Measurements from ENCODE around the gene THSD4.

THSD4 gene

GRCh38 chr15:71469413-71469812 is 354.1 kb downstream of the THSD4 start:
- DNase-seq = no peak

GRCh38 chr15:71471347-71471746 is 356.1 kb downstream of the THSD4 start:
- DNase-seq = no peak

DNA sequence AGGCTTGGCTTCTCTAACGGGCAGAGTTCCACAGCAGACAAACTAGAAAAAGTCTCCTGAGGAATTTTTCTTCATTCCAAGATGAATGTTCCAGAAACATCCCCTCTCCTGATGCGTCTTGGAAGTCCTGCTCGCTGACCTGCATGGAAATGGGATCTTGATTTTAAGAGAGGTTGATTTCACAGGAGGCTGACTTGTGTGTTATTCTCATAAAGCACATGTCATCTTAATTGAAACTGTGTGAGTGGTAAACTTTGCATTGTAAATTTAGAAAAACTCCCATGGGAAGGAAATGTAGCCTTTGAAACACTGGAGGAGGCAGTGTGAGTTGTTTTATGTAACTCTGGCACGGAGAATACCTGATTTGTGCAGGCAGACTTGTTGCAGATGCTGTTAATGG is 357.3 kb downstream of the THSD4 start:
- no peak for DNase-seq

- DNase-seq = no peak
Measured at GRCh38 chr15:71473751-71474150, 358.5 kb downstream of the THSD4 start.

GRCh38 chr15:71476823-71477222 is 361.6 kb downstream of the THSD4 start:
- no peak for DNase-seq

- DNase-seq = no peak
Measured at GRCh38 chr15:71480556-71480955, 365.3 kb downstream of the THSD4 start.

GRCh38 chr15:71484080-71484479 is 368.8 kb downstream of the THSD4 start:
- no peak for DNase-seq

GRCh38 chr15:71485094-71485693 is 369.9 kb downstream of the THSD4 start:
- DNase-seq = no peak

- no peak for DNase-seq
Measured at GRCh38 chr15:71489570-71489969, 374.3 kb downstream of the THSD4 start.

- DNase-seq = no peak
Measured at GRCh38 chr15:71493526-71493925, 378.3 kb downstream of the THSD4 start.

DNA sequence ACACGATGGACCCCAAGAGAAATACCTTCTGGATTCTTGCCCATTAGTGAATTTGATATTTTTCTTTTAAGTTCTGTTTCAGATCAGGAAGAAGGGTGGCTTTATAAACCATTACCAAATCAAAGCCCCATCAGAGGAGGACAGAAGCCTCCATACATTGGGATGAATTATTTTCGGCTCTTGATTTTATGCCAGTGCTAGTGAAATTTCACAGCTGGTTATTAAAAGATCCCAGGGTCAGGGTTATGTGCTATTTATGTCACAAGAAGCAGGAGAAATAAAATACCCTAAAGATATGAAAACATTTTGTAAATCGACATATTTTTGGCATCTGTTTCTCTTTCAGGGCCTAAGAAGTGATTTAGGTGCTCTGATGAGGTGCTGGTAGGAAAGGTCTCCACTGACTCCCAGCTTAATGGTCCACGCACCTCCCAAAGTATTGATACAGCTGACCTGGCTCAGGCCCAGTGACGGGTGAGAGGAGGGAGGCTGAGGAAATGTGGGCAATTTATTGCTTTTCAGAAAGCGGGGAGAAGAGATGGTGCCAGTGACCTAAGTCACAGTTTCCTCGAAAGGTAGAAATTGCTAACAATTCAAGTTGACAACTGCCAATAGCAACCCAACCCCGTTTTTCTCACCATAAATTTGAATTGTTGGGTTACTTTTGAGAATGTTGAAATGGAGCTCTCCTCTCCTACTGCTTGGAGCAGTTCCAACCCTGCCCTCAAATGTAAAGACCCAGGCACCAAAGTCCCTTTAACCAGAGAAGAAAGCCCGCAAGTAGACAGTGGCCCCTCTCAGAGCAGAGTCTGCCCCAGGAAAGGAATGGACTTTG is 379.5 kb downstream of the THSD4 start:
- no peak for DNase-seq

GRCh38 chr15:71495398-71495780 is 380.1 kb downstream of the THSD4 start:
- DNase-seq = no peak

GRCh38 chr15:71496336-71496955 is 381.2 kb downstream of the THSD4 start:
- no peak for DNase-seq

GRCh38 chr15:71501344-71502076 is 386.2 kb downstream of the THSD4 start:
- no peak for DNase-seq

DNA sequence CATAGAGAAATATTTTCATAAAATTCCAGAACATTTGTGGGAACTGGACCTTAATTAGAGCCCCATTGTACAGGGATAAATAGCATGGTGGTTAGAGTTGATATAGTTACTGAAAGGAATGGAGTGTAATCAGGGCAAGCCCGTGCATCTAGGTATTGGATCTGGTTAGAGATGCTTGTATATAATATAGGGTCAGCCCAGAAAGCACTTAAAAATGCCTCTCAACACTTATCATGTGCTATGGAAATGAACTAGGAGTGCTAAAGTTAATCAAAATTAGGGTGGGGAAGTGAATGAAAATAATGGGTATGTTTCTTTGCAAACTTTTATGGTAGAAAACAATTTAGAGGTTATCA is 386.8 kb downstream of the THSD4 start:
- no peak for DNase-seq

DNA sequence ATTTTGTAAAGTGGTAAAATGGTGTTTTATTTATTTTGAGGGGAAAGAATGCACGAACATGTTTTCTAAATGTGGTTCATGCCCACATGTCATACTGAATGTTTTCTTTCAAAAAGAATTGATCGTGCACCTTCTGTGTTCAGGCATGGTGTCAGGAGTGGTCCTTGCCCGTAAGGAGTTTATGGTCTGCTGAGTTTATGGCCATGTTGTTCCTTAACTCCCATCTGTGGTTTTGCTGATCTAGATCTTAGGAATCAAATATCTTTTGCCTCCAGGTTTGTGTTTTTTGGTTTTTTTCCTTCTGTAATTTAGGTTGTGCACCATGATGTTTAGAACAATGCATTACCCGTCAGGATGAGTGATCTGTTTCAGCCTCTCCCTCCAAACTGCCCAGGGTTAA is 390.7 kb downstream of the THSD4 start:
- DNase-seq = no peak

- DNase-seq = no peak
Measured at GRCh38 chr15:71506946-71507345, 391.7 kb downstream of the THSD4 start.

- no peak for DNase-seq
Measured at GRCh38 chr15:71508081-71508682, 392.9 kb downstream of the THSD4 start.

GRCh38 chr15:71509139-71509538 is 393.9 kb downstream of the THSD4 start:
- DNase-seq = no peak

GRCh38 chr15:71510763-71511162 is 395.5 kb downstream of the THSD4 start:
- no peak for DNase-seq

DNA sequence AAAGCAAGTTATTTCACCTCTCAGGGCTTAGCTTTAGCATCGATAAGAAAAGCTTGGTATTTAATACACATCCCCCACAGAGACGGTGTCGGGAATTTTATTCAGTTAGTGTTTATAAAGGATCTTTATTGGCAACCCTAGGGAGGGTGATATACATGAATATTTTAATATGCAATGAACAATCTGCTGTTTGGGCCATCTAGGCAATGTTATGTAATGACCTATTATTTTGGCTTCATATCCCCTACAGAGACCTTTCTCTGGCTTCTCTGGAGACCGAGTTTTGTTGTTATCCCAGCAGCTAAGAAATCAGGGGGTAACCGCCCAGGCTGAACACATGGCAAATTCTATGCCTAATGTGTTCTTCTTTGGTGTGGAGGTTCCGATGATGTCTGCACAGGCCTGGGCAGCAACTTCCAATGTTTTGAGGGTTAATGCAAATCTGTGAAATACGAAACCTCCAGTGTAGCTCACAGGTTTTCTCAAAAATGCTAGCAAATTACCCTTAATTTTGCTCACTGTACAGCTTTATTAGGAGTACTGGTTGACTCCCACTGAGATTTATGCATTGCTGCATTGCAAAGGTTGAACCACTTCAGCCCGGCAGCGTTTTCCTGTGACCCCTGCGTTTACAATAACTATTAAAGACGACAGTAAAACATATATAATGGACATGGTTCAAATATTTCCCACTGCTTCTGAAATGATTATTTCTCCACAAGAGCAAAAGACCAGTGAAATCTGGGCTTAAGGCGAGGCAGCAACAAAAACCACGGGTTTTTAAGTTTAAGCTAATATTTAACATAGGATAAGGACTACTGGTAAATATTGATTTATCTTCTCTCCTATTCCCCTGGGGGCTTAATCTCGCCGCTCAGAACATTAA is 396.8 kb downstream of the THSD4 start:
- DNase-seq = no peak

GRCh38 chr15:71512682-71513006 is 397.4 kb downstream of the THSD4 start:
- DNase-seq = no peak

Measured in NCI-H446 treated with DMSO at 0.1 percent for 48 hours (cell line).